ENCODE data around the gene ADAM22.
A peak's percentile ranks its signal among the peaks of the same experiment; 100 is the strongest.

Gene ADAM22

GRCh38 chr7:88219781-88220747 lies 286.0 kb downstream of the ADAM22 start, which contains the start of gene SRI:
Gene SRI, minus strand, starts transcription at chr7:88220038. Its CDS starts 12 bp downstream, at chr7:88220026.
- peak; percentile 92 for DNase-seq

DNA sequence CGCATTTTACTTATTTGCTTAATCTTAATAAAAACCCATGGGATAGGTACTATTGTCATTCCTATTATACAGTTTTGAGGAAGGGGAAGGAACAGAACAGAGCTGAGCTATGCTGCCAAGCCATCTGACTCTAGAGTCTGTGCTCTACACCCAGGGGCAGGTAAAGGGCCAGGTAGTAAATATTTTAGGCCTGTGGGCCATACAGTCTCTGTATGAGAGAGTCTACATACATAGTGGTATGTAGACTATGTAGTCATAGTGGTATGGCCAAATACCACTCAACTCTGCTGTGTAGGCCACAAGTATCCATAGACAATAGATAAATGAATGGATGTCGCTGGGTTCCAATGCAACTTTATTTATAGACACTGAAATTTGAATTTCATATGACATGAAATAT lies 289.2 kb downstream of the ADAM22 start:
- no peak for DNase-seq

DNA sequence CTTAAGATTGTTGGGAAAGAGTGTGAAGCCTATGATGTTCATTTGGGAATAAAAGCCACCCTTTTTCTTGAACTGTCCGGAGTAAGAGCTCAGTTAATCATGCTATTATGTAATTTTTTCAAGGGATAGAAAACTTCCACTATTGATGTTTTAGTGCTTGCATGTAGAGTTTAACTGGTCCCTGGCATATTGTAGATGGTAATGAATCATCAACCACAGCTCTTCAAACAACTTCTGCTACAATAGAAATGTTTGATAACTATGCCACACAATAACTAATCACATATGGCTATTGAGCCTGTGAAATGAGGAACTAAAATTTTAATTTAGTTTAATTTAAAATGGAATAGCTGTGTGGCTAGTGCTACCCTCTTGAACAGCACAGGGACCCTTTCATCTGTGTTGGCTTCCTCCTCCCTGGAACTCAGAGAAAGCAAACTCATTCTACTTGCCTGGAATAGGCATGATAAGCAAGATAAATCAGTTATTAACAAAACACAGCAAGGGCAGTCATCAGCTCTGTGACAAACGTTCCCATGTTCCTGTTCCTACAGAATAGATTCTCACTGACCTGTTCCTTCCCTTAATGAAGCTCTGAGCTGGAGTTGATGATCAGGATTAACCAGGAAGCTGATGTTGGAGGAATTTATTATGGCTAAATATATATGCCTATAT lies 290.7 kb downstream of the ADAM22 start:
- no peak for DNase-seq

DNA sequence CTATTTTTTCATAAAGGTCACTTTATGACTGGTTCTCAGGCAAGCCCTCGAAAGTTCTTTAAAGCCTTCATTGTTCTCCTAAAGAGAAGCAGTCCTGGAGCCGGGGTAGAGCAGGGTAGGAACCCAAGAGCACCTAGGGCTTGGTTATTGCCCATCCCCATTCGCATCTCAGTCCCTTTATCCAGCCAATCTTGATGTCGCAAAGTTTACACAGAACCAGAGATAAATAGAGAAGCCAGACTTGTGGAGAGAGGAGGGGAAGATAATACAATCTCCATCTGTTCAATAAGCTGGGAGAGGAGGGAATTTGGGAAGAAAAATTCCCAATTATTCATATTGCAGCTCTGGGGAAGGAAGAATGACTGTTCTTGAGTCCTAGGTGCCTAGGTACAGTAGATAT lies 292.1 kb downstream of the ADAM22 start:
- no peak for DNase-seq

DNA sequence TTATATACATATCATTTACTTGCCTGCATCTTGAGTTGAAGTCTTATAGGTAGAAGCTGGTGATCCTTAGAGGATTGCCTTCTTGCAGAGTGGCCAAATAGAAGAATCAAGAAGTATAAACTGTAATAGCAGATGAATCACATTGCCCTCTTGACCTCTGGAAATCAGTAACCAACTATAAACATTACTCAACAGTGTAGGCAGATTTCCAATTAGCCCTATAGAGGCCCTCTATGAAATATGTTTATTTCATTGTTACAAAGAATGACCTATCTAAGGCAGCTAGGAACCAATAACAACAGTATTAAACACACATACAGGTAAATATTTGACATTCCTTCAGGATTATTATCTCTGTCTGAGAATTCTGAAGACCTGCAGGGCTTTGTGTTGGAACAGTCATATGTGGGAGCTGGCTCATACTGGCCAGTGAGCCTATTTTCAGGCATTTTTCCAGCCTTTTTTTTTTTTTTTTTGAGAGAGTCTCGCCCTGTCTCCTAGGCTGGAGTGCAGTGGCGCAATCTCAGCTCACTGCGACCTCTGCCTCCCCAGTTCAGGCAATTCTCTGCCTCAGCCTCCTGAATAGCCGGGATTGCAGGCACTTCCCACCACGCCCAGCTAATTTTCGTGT lies 292.9 kb downstream of the ADAM22 start:
- no peak for DNase-seq

GRCh38 chr7:88229302-88229995 lies 295.4 kb downstream of the ADAM22 start:
- DNase-seq, result no peak

DNA sequence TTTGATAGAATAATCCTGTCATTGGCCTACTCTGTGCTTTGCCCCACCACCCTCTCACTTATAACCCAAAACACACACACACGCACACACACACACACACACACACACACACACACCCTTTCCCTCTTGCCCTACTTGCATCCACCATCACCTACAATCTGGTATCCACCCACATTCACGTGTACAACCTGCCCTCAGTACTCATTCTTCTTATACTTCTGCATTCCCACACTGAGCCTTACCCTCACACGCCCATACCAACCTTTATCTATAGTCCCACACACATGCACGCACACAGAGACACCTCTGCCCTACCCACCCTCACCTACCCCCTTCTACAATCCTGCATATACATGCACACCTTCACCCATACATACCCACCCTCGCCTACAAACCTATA lies 296.6 kb downstream of the ADAM22 start:
- no peak for DNase-seq

- no peak for DNase-seq
Observed at GRCh38 chr7:88233828-88234227, 299.8 kb downstream of the ADAM22 start.

GRCh38 chr7:88239852-88240251 lies 305.8 kb downstream of the ADAM22 start:
- DNase-seq, result no peak

DNA sequence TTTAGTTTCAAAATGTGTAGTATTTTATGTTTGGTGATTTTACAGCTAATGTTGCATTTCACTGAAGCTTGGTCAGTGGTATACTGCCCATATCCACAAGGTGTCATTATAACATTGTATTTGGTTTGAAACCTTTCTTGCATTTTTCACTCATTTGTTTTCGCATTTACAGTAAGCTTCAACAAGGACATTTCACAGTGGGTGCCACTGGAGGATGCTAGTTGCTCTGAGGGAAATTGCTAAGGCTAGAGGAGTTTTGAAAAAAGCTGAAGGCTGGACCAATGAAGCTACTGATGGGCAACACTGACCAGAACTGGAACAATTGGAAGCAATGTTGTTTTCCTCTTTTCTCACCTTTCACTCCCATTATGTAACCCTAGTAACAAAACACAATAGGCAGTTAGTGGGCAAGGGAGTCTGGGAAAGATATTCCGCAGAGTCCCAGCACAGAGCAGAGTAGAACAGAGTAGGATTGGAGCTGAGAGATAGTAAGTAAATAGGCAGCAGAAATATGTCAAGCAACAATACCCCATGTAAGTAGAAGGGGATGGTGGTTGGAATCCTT lies 309.4 kb downstream of the ADAM22 start:
- DNase-seq, result no peak

GRCh38 chr7:88244258-88244657 lies 310.2 kb downstream of the ADAM22 start:
- DNase-seq, result no peak

Measured in activated CD4-positive, CD25-positive, alpha-beta regulatory T cell treated with anti-CD3 and anti-CD28 coated beads, Interleukin-2, amount 50 U/mL, for 72 hours (primary cell).